Left lung (tissue), 10 donors: ENCODE data around the gene S100A5. TPM values are rescaled to one million over a fixed set of nuclear protein-coding genes. Genes with fewer than 3 reads are reported as not detected.
A peak's percentile ranks its signal among the peaks of the same experiment; 100 is the strongest.

Experiments used
- ATAC-seq: fragments of 200-7000 bp; cut with Tn5 transposase; one replicate; pipeline ENCODE4 v1.9.1; 2020; ENCODE audit warnings: moderate library complexity
- DNase-seq, 4 donors: peaks; one replicate each; pipeline ENCODE4 v3.0.0-alpha.2; 2013 to 2020
- H3K27ac ChIP-seq, 2 donors: fragments of 200-600 bp; sonication (generic) in 1 of 2; one replicate each; pipeline versions ENCODE4 v1.5.0 to v1.8.0; 2020 to 2021
- H3K27me3 ChIP-seq, 2 donors: fragments of 200-600 bp; sonication (generic) in 1 of 2; one replicate each; pipeline versions ENCODE4 v1.5.0 to v1.8.0; 2020 to 2021
- H3K36me3 ChIP-seq, 2 donors: fragments of 200-600 bp; sonication (generic) in 1 of 2; one replicate each; pipeline versions ENCODE4 v1.5.0 to v1.8.0; 2020 to 2021
- H3K4me1 ChIP-seq, 2 donors: fragments of 200-600 bp; one replicate each; pipeline ENCODE4 v1.8.0; 2021
- H3K4me3 ChIP-seq, 2 donors: fragments of 200-600 bp; sonication (generic) in 1 of 2; one replicate each; pipeline versions ENCODE4 v1.5.0 to v1.8.0; 2020 to 2021; ENCODE audit warnings: mild to moderate bottlenecking in 1 of 2
- H3K9me3 ChIP-seq, 2 donors: fragments of 200-600 bp; sonication (generic) in 1 of 2; one replicate each; pipeline versions ENCODE4 v1.5.0 to v1.8.0; 2020 to 2021
- intact Hi-C, 2 donors: fragments of 100-400 bp; cut with DNase I; formaldehyde crosslinking; loops; one replicate each; pipeline versions ENCODE4 v1.11.2 to v1.14.2; 2022
- polyA plus RNA-seq, 6 donors: library from polyadenylated mRNA; unstranded; fragments of 120-200 nt; gene quantifications; one replicate each; pipeline ENCODE4 v1.2.1, GENCODE V29; 2013; ENCODE audit not compliant: insufficient read length in 6 of 6
- total RNA-seq, 2 donors: library from RNA; stranded (reverse); fragmentation: NEBNext Ultra II Directional; extraction: Animal tissue kit (Norgen Biotek cat#: 25700); gene quantifications; one replicate each; pipeline ENCODE4 v1.2.1, GENCODE V29; 2021
- TF ChIP-seq, protein P1 (sequence below), 2 donors: fragments of 200-600 bp; sonication (generic) in 1 of 2; IDR thresholded peaks; one replicate each; pipeline versions ENCODE4 v1.5.0 to v1.8.0; 2021; ENCODE audit warnings: antibody characterized with exemption in 2 of 2
- donor health status: DM: no; HTN: yes; CAD: no.
- donor health status: DM: no; HTN: no; CAD: no.

S100A5 gene
- total and polyA plus RNA-seq, 8 donors: 0.18 to 0.42 (median 0.36) TPM; not detected in 4

DNA sequence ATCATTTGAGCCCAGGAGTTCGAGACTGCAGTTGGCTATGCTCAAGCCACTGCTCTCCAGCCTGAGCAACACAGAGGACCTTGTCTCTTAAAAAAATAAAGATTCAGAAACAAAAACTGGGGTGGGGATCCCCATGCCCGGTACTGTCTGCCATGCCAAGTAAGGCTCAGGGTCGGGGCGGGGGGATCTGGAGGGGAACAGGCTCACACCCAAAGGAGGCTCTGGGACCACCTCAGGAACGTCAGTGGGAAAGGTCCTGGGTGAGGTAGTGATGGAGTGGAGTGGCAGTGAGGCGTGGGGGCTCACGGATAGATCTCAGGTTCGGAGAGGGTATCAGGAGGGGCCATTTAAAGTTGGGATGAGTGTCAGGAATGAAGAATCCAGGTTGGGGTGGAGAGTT, 5.6 kb upstream of the S100A5 start:
- peak overlapping the region in 1 of 2 donors; percentile 66 for H3K4me3 ChIP-seq

DNA sequence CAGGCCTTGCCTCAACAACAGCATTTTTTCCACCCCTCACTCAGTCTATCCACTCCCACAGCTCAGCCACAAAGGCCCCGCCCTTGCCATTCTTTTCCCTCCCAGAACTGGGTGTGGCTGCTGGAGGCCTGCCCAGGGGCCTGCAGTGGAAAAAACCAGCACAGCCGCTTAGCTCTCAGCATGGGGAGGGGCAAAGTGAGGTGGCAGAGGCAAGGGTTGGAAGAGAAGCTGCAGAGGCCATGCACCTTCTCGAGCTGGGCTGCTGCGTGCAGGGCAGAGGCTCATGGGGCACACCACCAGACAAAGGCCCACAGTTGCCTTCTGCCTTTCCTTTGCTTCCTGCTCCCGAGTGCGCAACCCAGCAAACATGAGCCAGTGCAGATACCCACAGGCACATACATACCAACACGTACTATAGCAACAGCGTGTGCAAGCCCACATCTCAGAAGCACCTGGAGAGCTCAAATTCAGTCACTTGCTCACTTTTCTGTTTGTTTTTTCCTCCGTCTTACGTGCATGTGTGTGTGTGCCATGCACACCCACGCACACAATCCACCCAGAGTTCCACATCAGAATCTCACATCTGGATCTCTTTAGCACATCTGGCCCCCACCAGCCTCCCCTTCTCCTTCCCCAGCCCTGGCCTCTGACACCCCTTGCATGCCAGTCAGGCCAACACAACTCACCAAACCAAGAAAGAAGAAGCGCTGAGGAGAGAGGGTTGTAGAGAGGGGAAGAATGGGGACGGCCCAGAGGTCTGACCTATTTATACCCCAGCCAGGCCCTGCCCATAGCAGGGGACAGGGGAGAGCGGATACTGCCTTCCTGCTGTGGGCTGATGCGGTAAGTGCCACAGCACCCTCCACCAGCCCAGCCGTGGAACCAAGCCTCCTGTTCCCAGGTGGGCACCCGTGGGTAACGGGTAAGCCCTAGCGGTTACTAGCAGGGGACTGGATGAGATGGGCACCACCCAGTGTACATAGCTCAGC, 4.6 kb upstream of the S100A5 start, which contains the start of gene S100A4:
Gene S100A4, minus strand, starts transcription at position 740 of the 989 bp plus-strand sequence. CDS start 1,012 bp downstream, outside the sequence.
- TF ChIP-seq, protein P1, sequence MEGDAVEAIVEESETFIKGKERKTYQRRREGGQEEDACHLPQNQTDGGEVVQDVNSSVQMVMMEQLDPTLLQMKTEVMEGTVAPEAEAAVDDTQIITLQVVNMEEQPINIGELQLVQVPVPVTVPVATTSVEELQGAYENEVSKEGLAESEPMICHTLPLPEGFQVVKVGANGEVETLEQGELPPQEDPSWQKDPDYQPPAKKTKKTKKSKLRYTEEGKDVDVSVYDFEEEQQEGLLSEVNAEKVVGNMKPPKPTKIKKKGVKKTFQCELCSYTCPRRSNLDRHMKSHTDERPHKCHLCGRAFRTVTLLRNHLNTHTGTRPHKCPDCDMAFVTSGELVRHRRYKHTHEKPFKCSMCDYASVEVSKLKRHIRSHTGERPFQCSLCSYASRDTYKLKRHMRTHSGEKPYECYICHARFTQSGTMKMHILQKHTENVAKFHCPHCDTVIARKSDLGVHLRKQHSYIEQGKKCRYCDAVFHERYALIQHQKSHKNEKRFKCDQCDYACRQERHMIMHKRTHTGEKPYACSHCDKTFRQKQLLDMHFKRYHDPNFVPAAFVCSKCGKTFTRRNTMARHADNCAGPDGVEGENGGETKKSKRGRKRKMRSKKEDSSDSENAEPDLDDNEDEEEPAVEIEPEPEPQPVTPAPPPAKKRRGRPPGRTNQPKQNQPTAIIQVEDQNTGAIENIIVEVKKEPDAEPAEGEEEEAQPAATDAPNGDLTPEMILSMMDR (IDR thresholded peaks at IDR 0.05): no peak
- peak within 1 kb of the TSS; percentile 31 to 66 for H3K4me3 ChIP-seq
- no peaks in the 10 kb centered on the region for H3K9me3 ChIP-seq
- H3K4me1 ChIP-seq: peaks cover 28 to 100% of the 10 kb centered on the region in 2 donors
- intact Hi-C loops: no loop called here
- ATAC-seq: peak; percentile 92
- peak; percentile 66 to 97 (median 93) for DNase-seq
- peak within 1 kb of the TSS; percentile 88 to 95 for H3K27ac ChIP-seq
- H3K36me3 ChIP-seq: peaks cover 0 to 23% of the 10 kb centered on the region in 2 donors
- no peaks in the 10 kb centered on the region for H3K27me3 ChIP-seq

More for the DNA sequence above, 5.6 kb upstream of the S100A5 start:
- no peak for ATAC-seq
- intact Hi-C loops: no loop called here
- DNase-seq: no peak
- TF ChIP-seq, protein P1 (IDR thresholded peaks at IDR 0.05): no peak
- H3K9me3 ChIP-seq: no peaks in the 10 kb centered on the region
- peaks cover 28 to 100% of the 10 kb centered on the region in 2 donors for H3K4me1 ChIP-seq
- H3K27ac ChIP-seq: peak overlapping the region; percentile 88 to 95
- H3K36me3 ChIP-seq: peaks cover 0 to 23% of the 10 kb centered on the region in 2 donors
- H3K27me3 ChIP-seq: no peaks in the 10 kb centered on the region

GRCh38 chr1:153544453-153545066, 3.8 kb upstream of the S100A5 start:
- H3K4me1 ChIP-seq: peaks cover 28 to 100% of the 10 kb centered on the region in 2 donors
- H3K27ac ChIP-seq: peak overlapping the region; percentile 88 to 95
- no peak for DNase-seq
- no peak for ATAC-seq
- H3K27me3 ChIP-seq: no peaks in the 10 kb centered on the region
- intact Hi-C loops: no loop called here
- H3K4me3 ChIP-seq: peak overlapping the region; percentile 31 to 66
- peaks cover 0 to 23% of the 10 kb centered on the region in 2 donors for H3K36me3 ChIP-seq
- no peaks in the 10 kb centered on the region for H3K9me3 ChIP-seq
- TF ChIP-seq, protein P1 (IDR thresholded peaks at IDR 0.05): no peak

DNA sequence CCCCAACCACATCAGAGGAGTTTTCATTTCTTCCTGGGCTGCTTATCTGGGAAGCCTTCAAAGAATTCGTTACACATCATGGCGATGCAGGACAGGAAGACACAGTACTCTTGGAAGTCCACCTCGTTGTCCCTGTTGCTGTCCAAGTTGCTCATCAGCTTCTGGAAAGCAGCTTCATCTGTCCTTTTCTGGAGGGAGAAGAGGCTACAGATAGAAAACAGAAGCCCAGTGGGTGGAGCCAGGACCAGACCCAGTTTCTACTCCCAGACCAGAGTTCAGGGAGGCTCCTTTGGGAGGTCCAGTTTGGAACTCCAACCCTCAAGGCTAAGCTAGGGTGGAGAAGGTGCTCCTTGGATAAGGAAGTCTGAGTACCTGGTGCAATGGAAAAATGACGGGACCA, 3.0 kb upstream of the S100A5 start:
- Histone ChIP-seq H3K27me3 (no peaks in the 10 kb centered on the region), H3K36me3 (peaks cover 0 to 23% of the 10 kb centered on the region in 2 donors), H3K9me3 (no peaks in the 10 kb centered on the region), H3K4me1 (peaks cover 24 to 96% of the 10 kb centered on the region in 2 donors), H3K27ac (peak overlapping the region; percentile 88 to 95), H3K4me3 (peak overlapping the region in 1 of 2 donors; percentile 66)
- ATAC-seq: no peak
- intact Hi-C loops: no loop called here
- TF ChIP-seq, protein P1 (IDR thresholded peaks at IDR 0.05): no peak
- DNase-seq: no peak
